HG03442 (cell line): ENCODE data around the gene MACROD2.
"Not testable (repeated sequence)": the region's sequence is repeated elsewhere in the genome, so short reads cannot be mapped to it uniquely, and the experiment has no call there.

Experiments used
- ATAC-seq: cut with Tn5 transposase; IDR thresholded peaks from one replicate; pipeline ENCODE4 v1.9.1; 2021; ENCODE audit warnings: mild to moderate bottlenecking, moderate library complexity; ENCODE audit not compliant: unreplicated experiment

MACROD2 gene

DNA sequence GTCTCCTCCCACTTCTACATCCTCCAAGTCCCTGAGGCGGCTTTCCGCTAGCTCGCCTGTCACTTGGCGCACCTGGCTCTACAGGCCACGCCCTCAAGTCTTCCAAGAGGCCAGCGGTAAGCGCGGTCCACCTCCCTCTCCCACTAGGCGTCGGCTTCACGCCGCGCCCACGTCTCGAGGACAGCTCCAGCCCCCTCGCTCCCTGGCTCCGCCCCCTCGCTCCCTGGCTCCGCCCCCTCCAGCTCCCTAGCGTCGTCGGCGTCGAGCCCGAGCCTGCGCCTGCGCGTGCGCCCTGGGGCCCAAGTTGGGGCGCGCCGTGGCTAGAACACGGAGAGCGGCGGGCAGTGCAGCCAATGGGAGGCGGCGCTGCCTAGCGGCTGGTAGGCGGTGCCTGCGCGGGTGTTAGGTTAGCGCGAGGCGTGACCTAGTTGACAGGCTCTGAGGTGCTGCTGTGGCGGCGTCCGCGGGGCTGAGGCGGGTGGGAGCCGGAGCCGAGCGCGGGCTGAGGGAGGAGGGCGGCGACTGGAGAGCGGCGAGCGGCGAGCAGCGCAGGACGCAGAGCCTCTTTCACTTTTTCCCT lies at the start of gene MACROD2:
MACROD2 (plus strand) TSS at position 431 of the 580 bp plus-strand sequence.
- ATAC-seq, result no peak

DNA sequence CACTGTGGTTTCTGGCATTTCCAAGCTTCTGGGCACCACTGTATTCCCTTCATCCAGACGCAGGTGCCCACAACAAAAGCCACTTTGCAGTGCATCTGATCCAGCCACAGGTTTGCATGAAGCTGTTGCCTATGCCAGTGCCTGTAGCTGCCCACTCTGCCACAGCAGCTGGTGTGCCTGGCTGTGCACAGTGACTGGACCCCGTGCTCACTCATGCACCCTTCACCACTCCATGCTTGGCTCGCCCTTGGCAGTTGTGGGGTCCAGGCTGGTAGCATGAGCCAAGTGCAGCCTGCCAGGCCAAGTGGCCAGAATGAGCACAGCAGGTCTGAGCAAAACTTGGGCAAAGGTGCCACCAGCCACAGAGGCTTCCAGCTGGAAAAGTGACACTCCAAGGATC lies 47.6 kb upstream of the MACROD2 start:
- ATAC-seq, result no peak

DNA sequence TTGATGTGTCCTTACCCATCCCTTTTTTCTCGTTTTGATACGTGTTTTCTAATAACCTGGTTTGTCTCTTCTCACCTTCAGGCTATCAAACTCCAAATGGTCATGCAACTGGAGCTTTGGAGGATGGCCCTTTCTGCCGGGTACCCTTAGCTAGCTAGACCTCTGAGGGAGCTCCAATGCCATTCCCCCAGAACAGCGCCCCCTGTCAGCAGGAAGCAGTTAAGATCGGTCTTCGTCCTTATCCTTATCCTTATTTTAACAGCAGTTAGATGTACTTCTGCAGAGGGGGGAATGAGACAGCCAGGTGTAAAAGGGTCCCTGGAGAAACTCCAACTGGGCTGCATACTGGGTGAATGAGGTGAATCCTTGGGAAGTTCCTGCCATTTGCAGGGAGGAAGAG lies 42.1 kb upstream of the MACROD2 start:
- ATAC-seq, result no peak

DNA sequence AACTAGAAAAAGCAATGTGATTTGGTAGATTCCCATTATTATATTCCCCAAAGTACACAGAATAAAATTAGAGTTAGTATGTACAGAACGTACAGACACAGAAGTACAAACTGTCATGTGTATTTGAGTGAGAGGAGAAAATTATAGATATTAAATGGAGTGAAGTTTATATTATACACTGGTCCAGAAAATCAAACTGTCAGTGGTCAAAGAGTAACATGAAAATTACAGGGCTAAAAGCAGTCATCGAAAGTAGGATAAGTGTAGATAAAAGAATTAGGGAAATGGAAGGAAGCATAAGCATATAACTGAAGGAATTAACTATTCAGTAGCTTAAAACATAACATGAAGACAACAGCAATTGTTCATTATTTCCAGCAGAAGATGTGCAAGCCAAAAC lies 35.2 kb upstream of the MACROD2 start:
- ATAC-seq, result no peak

DNA sequence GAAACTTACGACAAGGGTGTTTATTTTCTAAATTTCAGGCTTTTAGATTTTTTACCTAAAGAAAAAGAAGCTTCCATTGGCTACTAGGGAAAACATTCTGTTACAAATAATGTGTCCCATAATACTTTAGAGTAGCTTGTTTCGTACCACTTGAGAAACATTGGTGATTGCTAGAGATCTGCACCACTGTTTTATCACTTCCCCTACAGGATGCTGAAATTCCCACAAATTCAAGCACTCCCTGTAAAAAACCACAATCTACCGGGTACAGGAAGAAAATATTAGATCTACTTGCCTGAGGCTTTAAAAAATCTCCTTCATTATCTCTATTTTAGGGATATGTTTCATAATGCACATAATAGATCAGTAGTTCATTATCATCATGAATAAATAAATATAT lies 34.8 kb upstream of the MACROD2 start:
- ATAC-seq, result no peak

DNA sequence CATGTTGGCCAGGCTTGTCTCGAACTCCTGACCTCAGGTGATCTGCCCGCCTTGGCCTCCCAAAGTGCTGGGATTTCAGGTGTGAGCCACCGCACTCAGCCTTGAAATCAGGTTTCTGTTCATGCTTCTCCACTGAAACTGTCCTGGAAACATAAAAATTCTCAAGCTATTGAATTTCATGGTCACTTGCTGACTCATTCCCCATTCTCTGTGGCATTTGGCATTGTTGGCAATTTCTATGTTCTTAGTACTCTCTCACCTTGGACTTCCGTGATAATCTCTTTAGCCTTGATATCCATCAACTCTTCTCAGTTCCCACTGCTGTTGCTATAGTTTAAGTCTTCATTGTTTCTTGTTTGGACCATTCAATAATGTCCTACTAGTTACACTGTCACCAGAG lies 11.1 kb upstream of the MACROD2 start:
- no peak for ATAC-seq

DNA sequence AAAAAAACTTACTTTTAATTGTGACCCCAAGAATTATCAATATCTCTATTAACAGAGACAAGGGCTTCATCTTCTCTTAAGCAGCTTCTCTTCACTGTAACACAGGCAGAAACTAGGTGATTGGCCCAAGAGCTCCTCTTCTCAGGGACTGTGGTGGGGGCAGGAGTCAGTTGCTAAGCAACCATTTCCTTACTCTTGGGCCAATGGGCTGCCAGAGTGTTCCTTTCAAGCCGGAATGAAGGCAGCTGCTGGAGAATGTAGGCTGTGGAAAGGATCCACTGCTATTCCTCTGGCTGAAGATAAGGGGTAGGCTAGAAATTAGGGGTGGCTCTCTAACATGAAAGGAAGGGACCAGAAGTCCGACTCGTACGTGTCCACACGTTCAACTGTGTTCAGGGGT lies 4.9 kb upstream of the MACROD2 start, which contains the start of gene SEL1L2:
SEL1L2 (minus strand) TSS at position 150 of the 400 bp plus-strand sequence; CDS start at position 70, 80 bp downstream.
- no peak for ATAC-seq

DNA sequence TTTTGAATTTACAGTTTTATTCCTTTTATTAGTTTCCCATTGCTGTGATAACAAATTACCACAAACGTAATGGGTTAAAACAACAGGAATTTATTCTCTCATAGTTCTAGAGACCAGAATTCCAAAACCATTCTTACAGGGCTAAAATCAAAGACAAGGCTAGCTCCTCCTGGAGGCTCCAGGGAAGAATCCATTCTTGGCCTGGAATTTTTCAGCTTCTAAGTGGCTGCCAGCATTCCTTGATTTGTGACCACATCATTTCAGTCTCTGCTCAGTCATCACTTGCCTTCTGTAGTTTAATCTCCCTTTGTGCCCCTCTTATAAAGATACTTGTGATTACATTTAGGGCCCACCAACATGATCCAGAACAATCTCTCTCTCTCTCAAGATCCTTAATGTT lies 4.0 kb upstream of the MACROD2 start:
- ATAC-seq, result no peak

DNA sequence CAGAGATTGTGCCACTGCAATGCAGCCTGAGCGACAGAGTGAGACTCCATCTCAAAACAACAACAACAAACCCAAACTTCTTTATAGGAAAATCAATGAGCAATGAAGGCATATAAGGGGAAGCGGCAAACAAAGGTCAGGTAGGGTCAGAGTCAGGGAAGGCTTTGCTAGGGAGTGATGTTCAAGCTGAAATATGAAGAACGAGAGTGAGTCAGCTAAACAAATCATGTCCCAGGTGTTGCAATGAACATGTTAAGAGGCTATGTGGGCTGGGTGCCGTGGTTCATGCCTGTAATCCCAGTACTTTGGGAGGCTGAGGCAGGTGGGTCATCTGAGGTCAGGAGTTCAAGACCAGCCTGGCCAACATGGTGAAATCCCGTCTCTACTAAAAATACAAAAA lies 3.4 kb upstream of the MACROD2 start:
- ATAC-seq, result not testable (repeated sequence)

DNA sequence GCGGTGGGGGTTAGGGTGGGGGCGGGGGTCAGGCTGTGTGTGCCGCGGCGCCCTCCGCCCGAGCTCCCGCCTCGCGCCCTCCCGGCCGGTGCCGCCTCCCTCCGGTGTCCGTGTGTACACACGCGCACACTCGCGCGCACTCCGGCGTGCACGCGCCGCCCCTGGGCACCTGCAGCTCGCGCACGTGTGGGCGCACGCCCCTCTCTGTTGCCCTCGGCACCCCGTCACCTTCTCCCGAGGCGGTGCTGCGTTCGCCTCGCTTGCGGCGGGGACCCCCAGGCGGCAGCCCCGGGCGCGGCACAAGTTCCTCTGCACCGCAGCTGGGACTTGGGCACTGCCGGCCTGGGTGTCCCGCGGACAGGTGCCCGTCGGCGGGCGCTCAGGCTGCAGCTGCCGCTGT lies 525 bp downstream of the MACROD2 start:
- ATAC-seq, result no peak

DNA sequence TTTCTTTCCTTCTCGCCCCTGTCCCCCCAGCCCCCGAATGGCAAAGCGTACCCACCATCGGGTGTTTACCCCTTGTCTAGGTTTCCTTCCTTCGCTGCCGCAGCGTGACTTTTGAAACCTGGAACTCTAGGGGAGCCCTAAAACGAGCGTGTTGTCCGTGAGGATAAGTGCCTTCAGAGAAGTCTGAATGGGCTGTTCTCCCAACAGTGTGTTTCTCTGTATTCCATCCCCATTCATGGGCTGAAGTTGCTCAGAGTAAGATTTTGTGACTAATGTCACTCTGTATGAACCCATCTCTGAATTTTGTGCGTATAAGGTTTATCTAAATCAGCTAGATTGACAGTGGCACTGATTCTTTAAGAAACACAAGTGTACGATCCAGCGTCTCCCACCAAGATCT lies 949 bp downstream of the MACROD2 start:
- no peak for ATAC-seq

DNA sequence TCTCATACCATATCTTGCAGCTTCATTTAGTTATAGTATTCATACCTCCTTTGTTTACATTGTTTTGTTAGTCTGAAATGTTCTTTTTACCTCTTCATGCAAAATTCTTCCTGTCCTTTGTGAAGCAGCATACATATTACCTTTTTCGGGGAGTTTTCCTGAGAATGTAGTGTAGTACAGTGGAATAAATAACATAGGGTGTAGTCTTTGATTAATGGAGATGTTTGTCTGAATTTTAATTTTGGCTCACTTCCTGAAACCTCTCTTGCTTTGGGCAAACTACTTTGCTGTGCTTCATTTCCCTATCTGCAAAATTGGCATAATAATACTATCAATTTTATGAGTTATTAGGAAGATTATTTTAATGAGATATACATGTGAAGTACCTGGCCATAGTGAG lies 5.6 kb downstream of the MACROD2 start:
- no peak for ATAC-seq

DNA sequence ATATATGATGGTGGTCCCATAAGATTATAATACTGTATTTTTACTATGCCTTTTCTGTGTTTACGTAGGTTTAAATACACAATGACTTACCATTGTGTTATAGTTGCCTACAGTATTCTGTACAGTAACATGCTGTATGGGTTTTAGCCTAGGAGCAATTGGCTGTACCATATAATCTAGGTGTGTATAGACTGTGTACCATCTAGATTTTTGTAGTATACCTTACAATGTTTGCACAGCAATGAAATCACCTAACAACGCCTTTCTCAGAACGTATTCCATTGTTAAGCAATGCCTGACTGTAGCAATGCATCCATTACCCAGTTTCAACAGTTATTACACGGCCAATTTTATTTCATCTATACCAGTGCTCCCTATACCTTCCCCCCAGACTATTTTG lies 10.7 kb downstream of the MACROD2 start:
- no peak for ATAC-seq

DNA sequence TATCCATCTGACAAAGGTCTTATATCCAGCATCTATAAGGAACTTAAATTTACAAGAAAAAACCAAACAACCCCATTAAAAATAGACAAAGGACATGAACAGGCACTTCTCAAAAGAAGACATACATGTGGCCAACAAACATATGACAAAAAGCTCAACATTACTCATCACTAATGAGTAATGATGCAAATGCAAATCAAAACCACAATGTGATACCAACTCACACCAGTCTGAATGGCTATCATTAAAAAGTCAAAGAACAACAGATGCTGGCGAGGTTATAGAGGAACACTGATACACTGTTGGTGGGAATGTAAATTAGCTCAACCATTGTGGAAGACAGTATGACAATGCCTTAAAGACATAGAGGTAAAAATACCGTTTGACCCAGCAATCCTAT lies 13.9 kb downstream of the MACROD2 start:
- ATAC-seq, result no peak

DNA sequence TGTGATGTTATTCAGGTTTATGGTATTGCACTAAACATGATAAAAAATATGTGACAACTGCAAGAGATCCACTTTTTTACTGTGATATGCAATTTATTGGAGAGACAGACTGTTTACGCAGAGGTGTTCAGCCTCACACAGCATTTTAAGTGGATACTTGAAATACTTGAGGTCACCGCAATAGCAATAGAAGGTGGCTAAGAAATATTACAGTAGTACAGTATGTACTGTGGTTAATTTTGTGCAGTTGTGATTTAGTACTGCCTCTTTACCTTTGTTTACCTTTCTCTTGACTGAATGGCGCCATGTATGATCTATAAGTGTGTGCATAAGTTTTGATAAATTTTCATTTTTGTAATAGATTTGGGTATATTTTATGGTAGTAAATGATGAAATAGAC lies 17.4 kb downstream of the MACROD2 start:
- no peak for ATAC-seq

DNA sequence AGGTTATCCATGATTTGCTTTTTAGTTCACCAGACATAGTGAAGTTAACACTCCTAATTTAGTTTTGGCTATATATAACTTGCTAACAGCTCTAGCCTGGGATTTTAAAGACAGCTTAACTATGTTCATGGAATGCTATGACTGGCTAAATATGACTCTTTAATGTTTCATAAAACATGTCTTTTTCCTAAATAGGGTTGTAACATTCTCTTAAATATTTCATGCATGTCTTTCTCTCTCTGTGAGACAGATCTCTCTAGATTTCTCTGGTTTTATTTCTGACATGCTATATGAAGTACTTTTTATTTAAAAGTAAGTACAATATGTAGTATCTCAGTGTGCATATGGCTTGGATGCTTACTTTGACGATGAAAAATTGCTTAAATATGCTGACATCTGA lies 35.7 kb downstream of the MACROD2 start:
- no peak for ATAC-seq

DNA sequence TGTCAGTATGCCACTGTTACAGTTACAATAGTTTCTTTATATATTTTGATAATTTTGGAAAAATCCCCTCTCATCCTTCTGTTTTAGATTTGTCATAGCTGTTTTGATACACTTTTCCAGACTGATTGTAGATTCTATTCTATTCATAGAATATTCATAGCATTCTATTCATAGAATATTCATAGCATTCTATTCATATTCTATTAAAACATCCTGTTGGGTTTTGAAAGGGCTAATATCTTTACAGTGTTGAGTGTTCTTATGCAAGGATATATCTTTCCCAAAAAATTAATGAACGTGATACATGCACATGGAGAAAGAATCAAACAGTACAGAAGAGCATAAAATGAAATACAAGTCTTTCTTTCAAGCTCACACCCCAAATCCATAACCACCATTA lies 38.0 kb downstream of the MACROD2 start:
- no peak for ATAC-seq

DNA sequence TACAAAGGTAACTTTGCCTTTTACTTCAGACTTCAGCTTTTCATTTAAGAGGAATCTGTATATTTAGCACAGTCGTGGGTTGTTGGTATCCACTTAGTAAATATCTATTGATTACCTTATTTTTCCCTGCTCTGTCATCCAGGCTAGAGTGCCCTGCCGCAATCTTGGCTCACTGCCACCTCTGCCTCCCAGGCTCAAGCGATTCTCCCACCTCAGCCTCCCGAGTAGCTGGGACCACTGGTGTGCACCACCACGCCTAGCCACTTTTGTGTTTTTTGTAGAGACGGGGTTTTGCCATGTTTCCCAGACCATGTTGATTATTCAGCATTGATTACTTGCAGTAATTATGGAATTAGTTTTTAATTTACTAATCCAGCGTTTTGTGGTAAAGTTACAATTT lies 41.3 kb downstream of the MACROD2 start:
- no peak for ATAC-seq

DNA sequence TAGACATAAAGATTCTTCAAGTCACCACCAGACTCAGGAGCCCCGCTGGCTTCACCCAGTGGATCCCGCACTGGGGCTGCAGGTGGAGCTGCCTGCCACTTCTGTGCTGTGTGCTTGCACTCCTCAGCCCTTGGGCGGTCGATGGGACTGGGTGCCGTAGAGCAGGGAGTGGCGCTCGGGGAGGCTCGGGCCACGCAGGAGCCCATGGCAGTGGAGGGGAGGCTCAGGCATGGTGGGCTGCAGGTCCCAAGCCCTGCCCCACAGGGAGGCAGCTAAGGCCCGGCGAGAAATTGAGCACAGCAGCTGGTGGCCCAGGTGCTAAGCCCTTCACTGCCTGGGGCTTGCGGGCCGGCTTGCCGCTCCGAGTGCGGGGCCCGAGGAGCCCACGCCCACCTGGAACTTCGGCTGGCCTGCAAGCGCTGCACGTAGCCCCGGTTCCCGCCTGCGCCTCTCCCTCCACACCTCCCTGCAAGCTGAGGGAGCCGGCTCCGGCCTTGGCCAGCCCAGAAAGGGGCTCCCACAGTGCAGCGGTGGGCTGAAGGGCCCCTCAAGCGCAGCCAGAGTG lies 49.5 kb downstream of the MACROD2 start:
- ATAC-seq, result not testable (repeated sequence)

DNA sequence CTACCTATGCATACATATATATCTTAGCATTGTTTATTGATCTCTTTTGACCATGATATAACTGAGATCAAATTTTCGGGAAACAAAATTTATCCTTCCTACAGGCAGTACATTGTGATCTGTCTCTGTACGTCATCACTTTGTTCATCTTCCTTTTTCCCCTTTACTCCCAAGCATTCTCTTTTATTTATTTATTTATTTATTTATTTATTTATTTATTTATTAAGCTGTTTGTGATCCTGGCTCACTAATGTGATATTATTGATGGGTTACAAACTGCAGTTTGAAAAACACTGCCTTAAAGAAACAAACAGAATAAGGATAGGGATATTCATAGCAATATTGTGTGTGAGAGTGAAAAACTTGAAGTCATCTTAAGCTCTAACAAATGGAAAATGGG lies 51.2 kb downstream of the MACROD2 start:
- ATAC-seq, result no peak

DNA sequence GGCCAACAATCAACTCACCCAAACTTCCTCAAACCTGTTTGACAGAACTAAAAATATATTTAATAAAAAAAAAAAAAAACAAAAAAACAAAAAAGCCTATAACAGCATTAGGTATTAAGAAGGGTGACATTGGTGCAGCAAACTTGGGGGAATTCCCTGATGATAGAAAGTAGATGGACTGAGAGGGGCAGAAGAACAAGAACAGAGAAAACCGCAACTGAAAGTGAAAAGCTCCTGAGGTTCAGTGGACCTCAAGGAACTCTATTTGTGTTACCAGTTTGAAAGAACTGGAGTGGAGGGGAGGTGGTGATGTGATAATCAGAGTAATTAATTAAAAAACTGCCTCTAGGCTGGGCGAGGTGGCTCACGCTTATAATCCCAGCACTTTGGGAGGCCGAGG lies 53.8 kb downstream of the MACROD2 start:
- peak; percentile 77 for ATAC-seq

DNA sequence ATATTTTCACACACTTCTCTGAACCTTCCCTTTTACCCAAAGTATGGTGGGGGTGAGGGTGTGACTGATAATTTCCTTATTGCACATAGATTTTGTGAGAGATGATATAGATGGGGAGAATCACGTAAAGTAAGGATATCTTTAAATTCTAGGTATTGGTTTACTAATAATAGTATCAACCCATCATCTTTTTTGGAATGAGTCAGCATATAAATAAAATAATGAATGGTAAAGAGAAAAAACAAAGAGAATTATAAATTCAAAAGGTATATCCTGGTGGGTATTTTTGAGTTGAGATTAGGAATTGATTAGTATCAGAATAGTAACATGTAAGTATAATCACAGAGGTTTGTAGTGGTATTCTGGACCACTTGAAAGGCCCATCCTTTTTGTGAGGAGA lies 56.1 kb downstream of the MACROD2 start:
- ATAC-seq, result no peak

DNA sequence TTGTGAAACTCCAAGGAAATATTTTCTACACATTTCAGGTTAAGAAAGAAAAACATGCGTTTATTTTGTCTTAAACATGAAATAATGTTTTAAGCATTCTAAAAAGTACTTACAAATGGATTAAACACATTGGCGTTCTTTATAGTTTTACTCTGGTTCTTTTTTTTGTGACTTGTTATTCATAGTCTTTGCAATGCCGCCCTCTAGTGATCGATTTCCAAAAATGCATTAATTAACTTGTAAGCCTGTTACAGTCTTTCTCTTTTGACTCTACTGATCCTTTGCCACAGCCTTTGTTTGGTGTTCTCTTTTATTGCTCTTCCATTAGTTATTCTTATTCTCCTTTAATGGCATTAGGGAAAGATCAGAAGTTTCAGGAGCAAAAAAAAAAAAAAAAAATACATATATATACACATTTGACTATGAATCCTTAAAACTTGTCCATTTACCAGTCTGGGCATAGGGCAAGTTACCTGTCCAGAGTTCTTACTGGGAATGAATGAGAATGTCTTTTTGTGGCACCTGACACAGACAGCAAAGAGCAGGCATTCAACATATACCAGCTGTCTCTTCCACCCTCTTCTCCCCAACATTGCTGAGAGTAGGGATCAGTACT lies 59.9 kb downstream of the MACROD2 start:
- no peak for ATAC-seq
